Measurements from ENCODE around the gene GNG7.
"Not testable (repeated sequence)": the region's sequence is repeated elsewhere in the genome, so short reads cannot be mapped to it uniquely, and the experiment has no call there.

The GNG7 gene

DNA sequence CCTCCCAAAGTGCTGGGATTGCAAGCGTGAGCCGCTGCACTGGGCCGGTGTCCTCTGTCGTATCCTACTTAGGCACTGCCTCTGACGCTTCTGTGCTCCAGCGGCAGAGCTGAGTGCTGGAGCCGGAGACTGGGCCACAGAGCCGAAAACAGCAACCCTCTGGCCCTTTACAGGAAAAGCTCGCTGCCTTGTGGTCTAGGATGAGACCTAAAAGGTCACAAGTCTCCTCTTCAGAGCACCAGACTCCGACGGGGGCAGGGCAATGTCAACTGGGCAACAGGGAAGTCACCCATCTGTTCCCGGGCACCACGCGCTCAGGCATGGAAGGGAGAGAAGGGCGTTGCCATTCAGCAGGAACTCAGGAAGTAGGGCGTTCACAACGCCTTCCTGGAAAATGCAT lies 134.9 kb downstream of the GNG7 start:
- H3K4me2 ChIP-seq (ENCODE audit: low read length) = no peak overlapping the region
- no peaks in the 10 kb centered on the region for H3K9me3 ChIP-seq (ENCODE audit: control insufficient read depth, insufficient read depth, low read length)
- peaks cover 26% of the 10 kb centered on the region for H4K20me1 ChIP-seq (ENCODE audit: control insufficient read depth, insufficient read depth, low read depth, low read length)
- no peaks in the 10 kb centered on the region for H3K27me3 ChIP-seq (ENCODE audit: control insufficient read depth, low read length)
- no peak for TF ChIP-seq CTCF (IDR thresholded peaks at IDR 0.05; ENCODE audit: low read depth, low read length, poor library complexity, severe bottlenecking)
- no peak for TF ChIP-seq EZH2phosphoT487 (IDR thresholded peaks at IDR 0.05; ENCODE audit: borderline replicate concordance, low read length)
- H3K79me2 ChIP-seq (ENCODE audit: control insufficient read depth, low read length) = peaks cover 66% of the 10 kb centered on the region
- peaks cover 31% of the 10 kb centered on the region for H3K4me1 ChIP-seq (ENCODE audit: control insufficient read depth, low read length)
- H3K9me2 ChIP-seq (replicated peaks; ENCODE audit: control insufficient read depth, low read length) = no peaks in the 10 kb centered on the region
- H3K36me3 ChIP-seq (ENCODE audit: control insufficient read depth, low read length) = peaks cover 5% of the 10 kb centered on the region; the same call in 1 of the 2 replicates
- peaks cover 5% of the 10 kb centered on the region; the same call in 1 of the 2 replicates for H3F3A ChIP-seq (ENCODE audit: control insufficient read depth, insufficient read depth)
- H3K27ac ChIP-seq (ENCODE audit: low read depth, low read length) = no peak overlapping the region
- no peak overlapping the region for H3K4me3 ChIP-seq (ENCODE audit: low read length)

DNA sequence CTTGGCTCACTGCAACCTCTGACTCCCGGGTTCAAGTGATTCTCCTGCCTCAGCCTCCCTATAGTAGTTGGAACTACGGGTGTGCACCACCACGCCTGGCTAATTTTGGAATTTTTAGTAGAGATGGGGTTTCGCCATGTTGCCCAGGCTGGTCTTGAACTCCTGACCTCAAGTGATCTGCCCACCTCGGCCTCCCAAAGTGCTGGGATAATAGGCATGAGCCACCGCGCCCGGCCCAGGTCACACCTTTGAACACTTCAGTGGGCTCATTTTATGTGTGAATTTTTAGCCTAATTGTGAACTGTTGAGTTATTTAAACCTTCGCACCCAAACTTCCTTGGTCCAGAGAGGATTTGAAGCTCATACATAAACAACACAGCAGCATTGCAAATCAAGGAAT lies 138.9 kb downstream of the GNG7 start:
- H3K27ac ChIP-seq (ENCODE audit: low read depth, low read length); H3K9me3 ChIP-seq (ENCODE audit: control insufficient read depth, insufficient read depth, low read length); H3F3A ChIP-seq (ENCODE audit: control insufficient read depth, insufficient read depth); H3K27me3 ChIP-seq (ENCODE audit: control insufficient read depth, low read length); H3K4me3 ChIP-seq (ENCODE audit: low read length); H3K9me2 ChIP-seq (replicated peaks; ENCODE audit: control insufficient read depth, low read length): not testable (repeated sequence)
- H3K79me2 ChIP-seq (ENCODE audit: control insufficient read depth, low read length) = peaks cover 61% of the 10 kb centered on the region
- peaks cover 19% of the 10 kb centered on the region for H3K36me3 ChIP-seq (ENCODE audit: control insufficient read depth, low read length)
- peak overlapping the region; percentile 80 for H3K4me2 ChIP-seq (ENCODE audit: low read length)
- peaks cover 46% of the 10 kb centered on the region for H3K4me1 ChIP-seq (ENCODE audit: control insufficient read depth, low read length)
- H4K20me1 ChIP-seq (ENCODE audit: control insufficient read depth, insufficient read depth, low read depth, low read length) = peaks cover 30% of the 10 kb centered on the region

GRCh38 chr19:2561895-2562294 lies 140.6 kb downstream of the GNG7 start:
- Histone ChIP-seq H3K27ac (ENCODE audit: low read depth, low read length) (peak overlapping the region; percentile 44), H3K36me3 (ENCODE audit: control insufficient read depth, low read length) (peaks cover 19% of the 10 kb centered on the region), H3F3A (ENCODE audit: control insufficient read depth, insufficient read depth) (no peaks in the 10 kb centered on the region), H3K4me1 (ENCODE audit: control insufficient read depth, low read length) (peaks cover 46% of the 10 kb centered on the region), H3K9me2 (replicated peaks; ENCODE audit: control insufficient read depth, low read length) (no peaks in the 10 kb centered on the region), H3K79me2 (ENCODE audit: control insufficient read depth, low read length) (peaks cover 48% of the 10 kb centered on the region), H3K4me3 (ENCODE audit: low read length) (peak overlapping the region; percentile 54), H3K9me3 (ENCODE audit: control insufficient read depth, insufficient read depth, low read length) (no peaks in the 10 kb centered on the region), H4K20me1 (ENCODE audit: control insufficient read depth, insufficient read depth, low read depth, low read length) (peaks cover 23% of the 10 kb centered on the region), H3K27me3 (ENCODE audit: control insufficient read depth, low read length) (no peaks in the 10 kb centered on the region), H3K4me2 (ENCODE audit: low read length) (peak overlapping the region; percentile 80)
- TF ChIP-seq EZH2phosphoT487 (IDR thresholded peaks at IDR 0.05; ENCODE audit: borderline replicate concordance, low read length) (no peak), CTCF (IDR thresholded peaks at IDR 0.05; ENCODE audit: low read depth, low read length, poor library complexity, severe bottlenecking) (no peak)

- H3K9me3 ChIP-seq (ENCODE audit: control insufficient read depth, insufficient read depth, low read length) = no peaks in the 10 kb centered on the region
- H3K36me3 ChIP-seq (ENCODE audit: control insufficient read depth, low read length) = peaks cover 19% of the 10 kb centered on the region
- no peaks in the 10 kb centered on the region for H3K27me3 ChIP-seq (ENCODE audit: control insufficient read depth, low read length)
- H4K20me1 ChIP-seq (ENCODE audit: control insufficient read depth, insufficient read depth, low read depth, low read length) = peaks cover 19% of the 10 kb centered on the region
- no peaks in the 10 kb centered on the region for H3K9me2 ChIP-seq (replicated peaks; ENCODE audit: control insufficient read depth, low read length)
- no peaks in the 10 kb centered on the region for H3F3A ChIP-seq (ENCODE audit: control insufficient read depth, insufficient read depth)
- H3K4me2 ChIP-seq (ENCODE audit: low read length) = no peak overlapping the region
- TF ChIP-seq CTCF (IDR thresholded peaks at IDR 0.05; ENCODE audit: low read depth, low read length, poor library complexity, severe bottlenecking) (no peak), EZH2phosphoT487 (IDR thresholded peaks at IDR 0.05; ENCODE audit: borderline replicate concordance, low read length) (no peak)
- H3K27ac ChIP-seq (ENCODE audit: low read depth, low read length) = no peak overlapping the region
- no peak overlapping the region for H3K4me3 ChIP-seq (ENCODE audit: low read length)
- peaks cover 46% of the 10 kb centered on the region for H3K4me1 ChIP-seq (ENCODE audit: control insufficient read depth, low read length)
- H3K79me2 ChIP-seq (ENCODE audit: control insufficient read depth, low read length) = peaks cover 49% of the 10 kb centered on the region
Measured at GRCh38 chr19:2561221-2561620, 141.3 kb downstream of the GNG7 start.

Data from DOHH2 (cell line).